ENCODE results near the gene DLGAP4.
A peak's percentile ranks its signal among the peaks of the same experiment; 100 is the strongest.
"Not testable (repeated sequence)": the region's sequence is repeated elsewhere in the genome, so short reads cannot be mapped to it uniquely, and the experiment has no call there.

Gene DLGAP4

DNA sequence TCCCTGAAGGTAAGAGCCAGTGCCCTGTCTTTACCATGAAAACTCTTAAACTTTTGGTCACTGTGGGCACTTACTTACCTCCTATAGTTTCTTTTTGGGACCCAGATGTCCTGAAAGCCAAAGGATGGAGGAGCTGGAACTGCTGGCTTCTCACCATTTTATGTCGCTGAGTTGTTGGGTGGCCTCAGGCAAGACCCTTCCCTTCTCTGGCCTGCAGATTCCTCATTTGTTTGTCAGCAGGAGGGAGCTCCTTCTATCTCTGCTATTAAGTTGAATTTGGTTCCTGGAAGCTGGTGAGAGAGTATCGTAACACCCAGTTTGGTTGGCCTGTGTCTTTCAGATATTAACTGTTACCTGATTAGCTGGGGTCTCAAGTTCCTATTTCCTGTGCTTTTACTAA, 167.0 kb downstream of the DLGAP4 start:
- TF ChIP-seq CTCF (conservative IDR thresholded peaks at IDR 0.05; ENCODE audit: low read depth, low read length) = no peak
- no peak for DNase-seq (ENCODE audit: low read depth)
- no peak overlapping the region for H3K4me3 ChIP-seq (ENCODE audit: low read depth, low read length)

- no peak for DNase-seq (ENCODE audit: low read depth)
- TF ChIP-seq CTCF (conservative IDR thresholded peaks at IDR 0.05; ENCODE audit: low read depth, low read length) = no peak
- no peak overlapping the region for H3K4me3 ChIP-seq (ENCODE audit: low read depth, low read length)
Measured at GRCh38 chr20:36474563-36474962, 168.4 kb downstream of the DLGAP4 start.

DNA sequence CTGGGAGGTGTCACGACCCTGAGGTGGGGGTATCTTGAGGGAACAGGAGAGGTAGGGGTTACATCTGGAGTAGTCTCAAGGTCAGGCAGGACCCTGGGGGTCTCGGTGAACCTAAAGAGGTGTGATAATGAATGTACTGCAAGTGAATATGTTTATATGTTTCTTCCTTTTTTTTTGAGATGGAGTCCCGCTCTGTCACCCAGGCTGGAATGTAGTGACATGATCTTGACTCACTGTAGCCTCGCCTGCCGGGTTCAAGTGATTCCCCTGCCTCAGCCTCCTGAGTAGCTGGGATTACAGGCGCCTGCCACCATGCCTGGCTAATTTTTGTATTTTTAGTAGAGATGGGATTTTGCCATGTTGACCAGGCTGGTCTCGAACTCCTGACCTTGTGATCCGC, 168.9 kb downstream of the DLGAP4 start:
- H3K4me3 ChIP-seq (ENCODE audit: low read depth, low read length); DNase-seq (ENCODE audit: low read depth): not testable (repeated sequence)

DNA sequence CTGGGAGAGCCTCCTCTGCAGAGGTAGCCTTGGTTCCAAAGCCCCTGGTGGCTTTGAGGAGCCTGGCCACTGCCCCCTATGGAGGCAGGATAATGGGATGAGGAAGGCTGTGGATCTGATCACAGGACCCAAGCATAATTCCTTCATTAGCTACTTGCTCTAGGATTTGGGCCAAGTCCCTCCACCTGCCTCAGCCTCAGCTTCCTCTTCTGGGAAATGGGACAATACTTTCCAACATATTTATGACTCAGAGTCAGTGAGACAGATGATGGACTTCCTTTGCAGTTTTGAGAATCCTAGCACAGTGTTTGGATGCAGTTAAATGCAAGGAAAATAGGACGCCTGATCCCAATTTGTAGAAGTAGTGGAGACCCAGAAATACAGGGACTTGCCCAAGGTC, 171.3 kb downstream of the DLGAP4 start:
- no peak overlapping the region for H3K4me3 ChIP-seq (ENCODE audit: low read depth, low read length)
- no peak for DNase-seq (ENCODE audit: low read depth)
- TF ChIP-seq CTCF (conservative IDR thresholded peaks at IDR 0.05; ENCODE audit: low read depth, low read length) = no peak

- peak; percentile 70 for DNase-seq (ENCODE audit: low read depth)
- no peak overlapping the region for H3K4me3 ChIP-seq (ENCODE audit: low read depth, low read length)
- peak; percentile 13 for TF ChIP-seq CTCF (conservative IDR thresholded peaks at IDR 0.05; ENCODE audit: low read depth, low read length)
Measured at GRCh38 chr20:36478137-36478905, 172.2 kb downstream of the DLGAP4 start.

GRCh38 chr20:36479938-36480337, 173.8 kb downstream of the DLGAP4 start:
- peak; percentile 42 for DNase-seq (ENCODE audit: low read depth)
- TF ChIP-seq CTCF (conservative IDR thresholded peaks at IDR 0.05; ENCODE audit: low read depth, low read length) = peak; percentile 27
- H3K4me3 ChIP-seq (ENCODE audit: low read depth, low read length) = no peak overlapping the region

DNA sequence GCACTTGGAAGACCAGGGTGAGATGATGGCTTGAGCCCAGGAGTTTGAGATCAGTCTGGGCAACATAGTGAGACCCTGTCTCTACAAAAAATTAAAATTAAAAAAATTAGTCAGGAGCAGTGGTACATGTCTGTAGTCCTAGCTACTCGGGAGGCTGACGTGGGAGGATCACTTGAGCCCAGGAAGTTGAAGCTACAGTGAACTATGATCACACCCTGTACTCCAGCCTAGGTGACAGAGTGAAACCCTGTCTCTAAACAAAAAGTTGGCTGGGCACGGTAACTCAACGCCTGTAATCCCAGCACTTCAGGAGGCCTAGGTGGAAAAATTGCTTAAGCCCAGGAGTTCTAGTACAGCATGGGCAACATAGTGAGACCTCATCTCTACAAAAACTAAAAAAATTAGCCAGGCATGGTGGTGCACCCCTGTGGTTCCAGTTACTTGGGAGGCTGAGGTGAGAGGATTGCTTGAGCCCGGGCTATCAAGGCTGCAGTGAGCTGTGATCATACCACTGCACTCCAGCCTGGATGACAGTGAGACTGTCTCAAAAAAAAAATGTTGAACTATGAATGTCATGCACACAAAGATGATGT, 174.4 kb downstream of the DLGAP4 start:
- TF ChIP-seq CTCF (conservative IDR thresholded peaks at IDR 0.05; ENCODE audit: low read depth, low read length) = no peak
- DNase-seq (ENCODE audit: low read depth) = no peak
- H3K4me3 ChIP-seq (ENCODE audit: low read depth, low read length) = no peak overlapping the region
